C4-2B (cell line): ENCODE measurements around the gene PAX6.

Experiments
- CTCF ChIP-seq: fragments of 450-650 bp; conservative IDR thresholded peaks from 2 replicates; pipeline ENCODE4 v1.5.1; 2017; ENCODE audit warnings: mild to moderate bottlenecking
- ZFX ChIP-seq: fragments of 450-650 bp; IDR thresholded peaks from 2 replicates; pipeline ENCODE4 v1.6.1; 2017

GRCh38 chr11:31805629-31806185, 5.4 kb downstream of the PAX6 start:
- TF ChIP-seq CTCF (no peak), ZFX (no peak)
